OCI-LY7 (cell line): Measurements from ENCODE around the gene PHETA2. TPM values are rescaled to one million over a fixed set of nuclear protein-coding genes. Genes with fewer than 3 reads are reported as not detected.

Experiments used
- BruUV-seq: library from RNA; stranded (reverse); fragments of 400-500 nt; replicated peaks from 2 replicates; lab custom pipeline; 2021; lab: Mats Ljungman, UMichigan
- CTCF ChIA-PET: fragments of 300-600 bp; sonication (Branson Sonifier 250); formaldehyde crosslinking; loops from one replicate; lab custom pipeline; 2022; ENCODE audit warnings: antibody characterized with exemption; ENCODE audit not compliant: unreplicated experiment; lab: Charles Lee
- POLR2A ChIA-PET: fragments of 300-600 bp; sonication (Branson Sonifier 250); formaldehyde crosslinking; loops from one replicate; lab custom pipeline; 2022; ENCODE audit warnings: antibody characterized with exemption; lab: Charles Lee
- DNase-seq: peaks from one replicate; pipeline ENCODE4 v3.0.0-alpha.2; 2015; ENCODE audit warnings: low spot score
- H2AFZ ChIP-seq: fragments of 200-600 bp; sonication (generic), shearing (Covaris generic); 2 replicates; pipeline ENCODE4 v1.6.1; 2014; ENCODE audit warnings: mild to moderate bottlenecking, antibody characterized with exemption, low read length, moderate library complexity
- H3K27ac ChIP-seq: fragments of 200-600 bp; sonication (generic); 2 replicates; pipeline ENCODE4 v1.5.1; 2014; ENCODE audit warnings: mixed run types, low read depth, mild to moderate bottlenecking, moderate library complexity, low read length, inconsistent platforms; ENCODE audit not compliant: poor library complexity, severe bottlenecking
- H3K36me3 ChIP-seq: fragments of 200-600 bp; sonication (generic); 2 replicates; pipeline ENCODE4 v1.6.1; 2014; ENCODE audit warnings: mild to moderate bottlenecking, antibody characterized with exemption, low read length, moderate library complexity, mixed read lengths; ENCODE audit not compliant: insufficient read depth
- H3K4me1 ChIP-seq: fragments of 200-600 bp; sonication (generic); 2 replicates; pipeline ENCODE4 v1.5.1; 2014; ENCODE audit warnings: mild to moderate bottlenecking, low read length; ENCODE audit not compliant: insufficient read depth, poor library complexity, severe bottlenecking
- H3K4me2 ChIP-seq: fragments of 200-600 bp; sonication (generic); 2 replicates; pipeline ENCODE4 v1.6.1; 2014; ENCODE audit warnings: mild to moderate bottlenecking, low read length
- H3K4me3 ChIP-seq: fragments of 200-600 bp; sonication (generic); 2 replicates; pipeline ENCODE4 v1.5.1; 2014; ENCODE audit warnings: mild to moderate bottlenecking, low read depth, low read length; ENCODE audit not compliant: poor library complexity, severe bottlenecking
- H3K79me2 ChIP-seq: fragments of 200-600 bp; sonication (generic); 2 replicates; pipeline ENCODE4 v1.6.1; 2016; ENCODE audit warnings: low read depth, mild to moderate bottlenecking, low read length, moderate library complexity, mixed read lengths; ENCODE audit not compliant: insufficient read depth
- H3K9me2 ChIP-seq: fragments of 200-600 bp; sonication (generic); 2 replicates; pipeline ENCODE4 v1.6.1; 2016; ENCODE audit warnings: mild to moderate bottlenecking, low read length, mixed read lengths; ENCODE audit not compliant: insufficient read depth
- H3K9me3 ChIP-seq: fragments of 200-600 bp; sonication (generic); 2 replicates; pipeline ENCODE4 v1.6.1; 2014; ENCODE audit warnings: mild to moderate bottlenecking, mixed run types, low read length, mixed read lengths
- H4K20me1 ChIP-seq: fragments of 200-600 bp; sonication (generic); 2 replicates; pipeline ENCODE4 v1.6.1; 2014; ENCODE audit warnings: mild to moderate bottlenecking, antibody characterized with exemption, low read length, moderate library complexity, mixed read lengths; ENCODE audit not compliant: insufficient read depth
- EZH2phosphoT487 ChIP-seq: fragments of 200-600 bp; sonication (generic); IDR thresholded peaks from 2 replicates; pipeline ENCODE4 v1.6.1; 2018; ENCODE audit warnings: low read depth, borderline replicate concordance, mild to moderate bottlenecking, mixed run types, antibody characterized with exemption, low read length, moderate library complexity, mixed read lengths
- intact Hi-C: fragments of 100-400 bp; cut with micrococcal nuclease; formaldehyde crosslinking; loops from one replicate; pipeline ENCODE4 v1.10.0; 2022; ENCODE audit not compliant: unreplicated experiment
- total RNA-seq, 2 experiments: library from RNA; depleted of rRNA in 1 of 2; stranded (reverse); fragments of >200 nt in 1 of 2; shearing (Covaris generic) in 1 of 2; gene quantifications; 2 replicates each; pipeline ENCODE4 v1.2.3, GENCODE V29; 2014 to 2022
- TF ChIP-seq, protein P1 (sequence below): fragments of 200-600 bp; sonication (generic); conservative IDR thresholded peaks from 2 replicates; pipeline ENCODE4 v1.5.1; 2014; ENCODE audit warnings: mild to moderate bottlenecking, antibody characterized with exemption, low read length, moderate library complexity, mixed read lengths

The PHETA2 gene
- total RNA-seq, 2 experiments from 2014 or later, result 0.23 TPM; not detected in 1

DNA sequence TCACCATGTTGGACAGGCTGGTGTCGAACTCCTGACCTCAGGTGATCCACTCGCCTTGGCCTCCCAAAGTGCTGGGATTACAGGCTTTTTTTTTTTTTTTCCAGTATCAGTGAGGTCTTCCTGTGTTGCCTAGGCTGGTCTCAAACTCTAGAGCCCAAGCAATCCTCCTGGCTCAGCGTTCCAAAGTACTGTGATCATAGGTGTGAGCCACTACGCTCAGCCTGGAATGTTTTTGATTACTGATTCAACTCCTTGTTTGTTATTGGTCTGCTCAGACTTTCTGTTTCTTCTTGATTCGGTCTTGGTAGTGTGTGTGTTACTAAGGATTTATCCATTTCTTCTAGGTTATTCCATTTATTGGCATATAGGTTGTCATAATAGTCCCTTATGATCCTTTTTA lies 34.8 kb upstream of the PHETA2 start:
- peaks cover 18% of the 10 kb centered on the region for H3K9me3 ChIP-seq
- BruUV-seq, result no TSS peak
- POLR2A ChIA-PET, result interaction anchor here (0.7 kb wide), 1 partner anchor 40 kb away, joined by 5 read pairs; no protein-coding TSS in a partner anchor

DNA sequence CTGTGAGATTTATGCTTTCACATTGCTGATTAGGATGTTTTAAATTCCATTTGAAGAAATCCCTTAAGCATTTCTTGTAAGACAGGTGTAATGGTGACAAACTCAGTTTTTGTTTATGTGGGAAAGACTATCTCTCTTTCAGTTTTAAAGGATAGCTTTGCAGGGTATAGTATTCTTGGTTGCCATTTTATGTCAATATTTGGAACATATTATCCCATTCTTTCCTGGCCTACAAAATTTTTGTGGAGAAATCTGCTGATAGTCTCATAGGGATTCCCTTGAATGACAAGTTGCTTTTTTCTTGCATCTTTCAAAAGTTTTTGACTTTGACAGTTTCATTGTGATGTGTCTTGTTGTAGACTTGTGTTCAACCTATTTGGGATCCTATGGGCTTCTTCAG lies 32.3 kb upstream of the PHETA2 start:
- no TSS peak for BruUV-seq

More for the DNA sequence above, 34.8 kb upstream of the PHETA2 start:
- no peak overlapping the region for H2AFZ ChIP-seq
- no peak for DNase-seq
- H4K20me1 ChIP-seq, result no peaks in the 10 kb centered on the region
- intact Hi-C loops, result no loop called here
- no peak for TF ChIP-seq EZH2phosphoT487
- TF ChIP-seq, protein P1, sequence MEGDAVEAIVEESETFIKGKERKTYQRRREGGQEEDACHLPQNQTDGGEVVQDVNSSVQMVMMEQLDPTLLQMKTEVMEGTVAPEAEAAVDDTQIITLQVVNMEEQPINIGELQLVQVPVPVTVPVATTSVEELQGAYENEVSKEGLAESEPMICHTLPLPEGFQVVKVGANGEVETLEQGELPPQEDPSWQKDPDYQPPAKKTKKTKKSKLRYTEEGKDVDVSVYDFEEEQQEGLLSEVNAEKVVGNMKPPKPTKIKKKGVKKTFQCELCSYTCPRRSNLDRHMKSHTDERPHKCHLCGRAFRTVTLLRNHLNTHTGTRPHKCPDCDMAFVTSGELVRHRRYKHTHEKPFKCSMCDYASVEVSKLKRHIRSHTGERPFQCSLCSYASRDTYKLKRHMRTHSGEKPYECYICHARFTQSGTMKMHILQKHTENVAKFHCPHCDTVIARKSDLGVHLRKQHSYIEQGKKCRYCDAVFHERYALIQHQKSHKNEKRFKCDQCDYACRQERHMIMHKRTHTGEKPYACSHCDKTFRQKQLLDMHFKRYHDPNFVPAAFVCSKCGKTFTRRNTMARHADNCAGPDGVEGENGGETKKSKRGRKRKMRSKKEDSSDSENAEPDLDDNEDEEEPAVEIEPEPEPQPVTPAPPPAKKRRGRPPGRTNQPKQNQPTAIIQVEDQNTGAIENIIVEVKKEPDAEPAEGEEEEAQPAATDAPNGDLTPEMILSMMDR, result no peak
- H3K27ac ChIP-seq, result no peak overlapping the region
- no peak overlapping the region for H3K4me2 ChIP-seq
- no peaks in the 10 kb centered on the region for H3K79me2 ChIP-seq
- CTCF ChIA-PET, result no interaction called here
- no peaks in the 10 kb centered on the region for H3K4me1 ChIP-seq
- no peaks in the 10 kb centered on the region for H3K9me2 ChIP-seq
- no peaks in the 10 kb centered on the region for H3K36me3 ChIP-seq
- H3K4me3 ChIP-seq, result no peak overlapping the region

DNA sequence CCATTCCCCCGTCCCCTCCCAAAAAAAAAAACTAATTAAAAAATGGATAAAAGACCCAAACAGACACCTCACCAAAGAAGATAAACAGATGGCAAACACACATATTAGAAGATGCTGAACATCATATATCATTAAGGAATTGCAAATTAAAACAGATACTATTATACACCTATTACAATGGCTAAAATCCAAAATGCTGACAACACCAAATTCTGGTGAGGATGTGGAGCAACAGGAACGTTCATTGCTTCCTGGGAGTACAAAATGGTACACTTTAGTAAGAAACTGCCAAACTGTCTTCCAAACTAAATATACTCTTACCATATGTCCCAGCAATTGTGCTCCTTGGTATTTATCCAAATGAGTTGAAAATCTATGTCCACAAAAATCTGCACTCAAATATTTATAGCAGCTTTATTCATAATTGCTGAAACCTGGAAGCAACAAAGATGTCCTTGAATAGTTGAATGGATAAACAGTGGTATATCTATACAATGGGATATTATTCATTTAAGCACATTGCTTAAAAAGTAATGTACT lies 23.3 kb upstream of the PHETA2 start:
- H3K79me2 ChIP-seq, result no peaks in the 10 kb centered on the region
- no TSS peak for BruUV-seq
- H3K4me3 ChIP-seq, result no peak overlapping the region
- POLR2A ChIA-PET, result interaction anchor here (0.7 kb wide), 1 partner anchor 24 kb away, joined by 3 read pairs; no protein-coding TSS in a partner anchor
- no peak overlapping the region for H3K27ac ChIP-seq
- H3K9me2 ChIP-seq, result no peaks in the 10 kb centered on the region
- no peak for DNase-seq
- intact Hi-C loops, result loop anchor here (10.0 kb wide), 1 partner anchor 76 kb away; no protein-coding TSS in a partner anchor
- H3K4me2 ChIP-seq, result no peak overlapping the region
- TF ChIP-seq, protein P1, result no peak
- TF ChIP-seq EZH2phosphoT487, result no peak
- H3K36me3 ChIP-seq, result no peaks in the 10 kb centered on the region
- H3K4me1 ChIP-seq, result no peaks in the 10 kb centered on the region
- H4K20me1 ChIP-seq, result no peaks in the 10 kb centered on the region
- no peaks in the 10 kb centered on the region for H3K9me3 ChIP-seq
- CTCF ChIA-PET, result no interaction called here
- H2AFZ ChIP-seq, result no peak overlapping the region

More for the DNA sequence above, 32.3 kb upstream of the PHETA2 start:
- H3K27ac ChIP-seq, result no peak overlapping the region
- H2AFZ ChIP-seq, result no peak overlapping the region
- H3K4me3 ChIP-seq, result no peak overlapping the region
- no peak for DNase-seq
- no peaks in the 10 kb centered on the region for H3K9me2 ChIP-seq
- H4K20me1 ChIP-seq, result no peaks in the 10 kb centered on the region
- intact Hi-C loops, result no loop called here
- no peaks in the 10 kb centered on the region for H3K36me3 ChIP-seq
- POLR2A ChIA-PET, result no interaction called here
- TF ChIP-seq, protein P1, result no peak
- no peak for TF ChIP-seq EZH2phosphoT487
- CTCF ChIA-PET, result no interaction called here
- no peaks in the 10 kb centered on the region for H3K79me2 ChIP-seq
- H3K9me3 ChIP-seq, result peaks cover 18% of the 10 kb centered on the region
- H3K4me1 ChIP-seq, result no peaks in the 10 kb centered on the region
- no peak overlapping the region for H3K4me2 ChIP-seq
